HUES64 (cell line): Measurements from ENCODE around the gene PTGER1.

Experiments used
- H3K27ac ChIP-seq: 2 replicates; pipeline ENCODE4 v1.7.0; 2013; ENCODE audit warnings: low read depth, low read length, inconsistent platforms
- H3K27me3 ChIP-seq: 2 replicates; pipeline ENCODE4 v1.6.1; 2013; ENCODE audit warnings: mild to moderate bottlenecking, low read length; ENCODE audit not compliant: insufficient read depth
- H3K36me3 ChIP-seq: 2 replicates; pipeline ENCODE4 v1.6.1; 2013; ENCODE audit warnings: mild to moderate bottlenecking, low read length; ENCODE audit not compliant: insufficient read depth
- H3K4me1 ChIP-seq: 2 replicates; pipeline ENCODE4 v1.6.1; 2013; ENCODE audit warnings: mild to moderate bottlenecking, low read length, moderate library complexity; ENCODE audit not compliant: insufficient read depth
- H3K4me3 ChIP-seq: 2 replicates; pipeline ENCODE4 v1.5.1; 2013; ENCODE audit warnings: mild to moderate bottlenecking, low read length, moderate library complexity
- H3K9ac ChIP-seq: 2 replicates; pipeline ENCODE4 v1.6.1; 2013; ENCODE audit warnings: mild to moderate bottlenecking, low read depth, low read length
- H3K9me3 ChIP-seq: 2 replicates; pipeline ENCODE4 v1.6.1; 2013; ENCODE audit warnings: low read depth, low read length; ENCODE audit not compliant: insufficient read depth
- WGBS: fragments of 150-250, 120-280 bp; methylation state at CpG from one replicate; pipeline ENCODE4 v1.1.7; 2013; ENCODE audit warnings: missing lambda C conversion rate; 5-methylcytosine and 5-hydroxymethylcytosine counted together

Gene PTGER1

DNA sequence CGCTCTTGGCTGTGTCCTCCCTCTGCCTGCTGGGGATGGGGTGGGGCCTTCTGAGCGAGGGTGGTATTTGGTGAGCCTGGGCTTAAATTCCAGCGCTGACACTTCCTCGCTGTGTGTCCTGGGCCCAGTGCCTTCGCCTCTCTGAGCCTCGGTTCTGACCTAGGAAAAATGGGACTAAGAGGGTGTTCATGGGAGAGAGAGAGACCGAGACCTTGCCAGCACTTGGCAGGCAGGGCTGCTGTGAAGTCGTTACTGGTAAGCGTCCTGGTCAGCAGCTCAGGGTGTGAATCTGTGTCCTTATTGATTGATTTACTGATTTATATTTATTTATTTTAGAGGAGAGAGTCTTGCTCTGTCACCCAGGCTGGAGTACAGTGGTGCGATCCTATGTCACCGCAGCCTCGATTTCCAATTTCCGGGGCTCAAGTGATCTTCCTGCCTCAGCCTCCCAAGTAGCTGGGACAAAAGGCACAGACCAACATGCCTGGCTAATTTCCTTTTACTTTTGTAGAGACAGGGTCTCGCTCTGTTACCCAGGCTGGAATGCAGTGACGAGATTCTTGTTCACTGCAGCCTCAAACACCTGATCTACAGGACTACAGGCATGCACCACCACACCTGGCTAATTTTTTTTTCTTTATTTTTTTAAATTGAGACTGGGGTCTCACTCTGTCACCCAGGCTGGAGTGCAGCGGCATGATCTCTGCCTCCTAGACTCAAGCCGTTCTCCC, 39.7 kb downstream of the PTGER1 start:
- H3K27ac ChIP-seq: no peak overlapping the region
- WGBS: 89% methylated on average over 17 of the region's 17 CpGs
- 0 out of 2 replicates have a peak, but pooled peaks cover 6% of the 10 kb centered on the region for H3K27me3 ChIP-seq
- H3K9ac ChIP-seq: no peak overlapping the region
- 0 out of 2 replicates have a peak, but pooled peaks cover 9% of the 10 kb centered on the region for H3K4me1 ChIP-seq
- no peaks in the 10 kb centered on the region for H3K9me3 ChIP-seq
- 0 out of 2 replicates have a peak, but pooled peaks cover 3% of the 10 kb centered on the region for H3K36me3 ChIP-seq
- no peak overlapping the region for H3K4me3 ChIP-seq

DNA sequence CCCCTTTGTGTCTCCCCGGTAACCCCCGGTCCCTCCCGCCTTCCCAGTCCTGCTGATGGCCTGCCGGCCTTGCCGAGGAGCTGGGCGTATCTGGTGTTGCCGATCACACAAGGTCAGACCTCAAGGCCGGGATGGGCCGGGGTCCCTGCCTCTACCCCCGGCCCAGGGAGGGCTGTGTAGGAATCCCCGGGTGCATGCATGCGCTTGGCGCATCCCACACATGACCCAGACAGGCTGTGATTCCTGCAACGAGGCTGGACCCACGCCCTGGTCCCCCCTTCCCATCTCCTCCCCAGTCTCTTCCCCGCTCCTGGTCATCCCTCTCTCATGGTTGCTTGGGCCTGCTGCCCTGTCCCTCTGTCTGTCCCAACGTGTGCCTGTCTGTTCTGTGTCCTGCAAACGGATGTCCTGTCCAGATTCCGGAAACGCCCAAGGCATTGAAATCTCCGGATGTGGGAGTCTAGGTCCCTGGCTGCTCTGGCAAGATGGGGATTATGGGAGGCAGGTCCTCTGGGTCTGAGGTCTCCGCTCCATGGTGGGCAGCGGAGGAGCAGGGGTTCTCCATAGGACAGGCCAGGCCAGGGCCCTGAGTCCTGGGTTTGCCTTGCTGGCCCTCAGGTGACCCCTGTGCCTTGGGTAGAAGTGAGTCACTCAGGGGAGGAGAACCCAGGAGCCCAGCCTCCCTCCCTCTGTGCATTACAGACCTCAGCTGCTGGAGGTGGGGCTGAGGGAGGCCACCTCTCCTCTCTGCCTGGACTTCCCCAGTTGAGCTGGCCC, 40.4 kb downstream of the PTGER1 start:
- Histone ChIP-seq H3K4me1 (0 out of 2 replicates have a peak, but pooled peaks cover 9% of the 10 kb centered on the region), H3K27me3 (0 out of 2 replicates have a peak, but pooled peaks cover 6% of the 10 kb centered on the region), H3K27ac (no peak overlapping the region), H3K36me3 (0 out of 2 replicates have a peak, but pooled peaks cover 3% of the 10 kb centered on the region), H3K9ac (no peak overlapping the region), H3K9me3 (no peaks in the 10 kb centered on the region), H3K4me3 (peak overlapping the region; percentile 73; the same call in 1 of the 2 replicates)
- 88% methylated on average over 23 of the region's 23 CpGs for WGBS

DNA sequence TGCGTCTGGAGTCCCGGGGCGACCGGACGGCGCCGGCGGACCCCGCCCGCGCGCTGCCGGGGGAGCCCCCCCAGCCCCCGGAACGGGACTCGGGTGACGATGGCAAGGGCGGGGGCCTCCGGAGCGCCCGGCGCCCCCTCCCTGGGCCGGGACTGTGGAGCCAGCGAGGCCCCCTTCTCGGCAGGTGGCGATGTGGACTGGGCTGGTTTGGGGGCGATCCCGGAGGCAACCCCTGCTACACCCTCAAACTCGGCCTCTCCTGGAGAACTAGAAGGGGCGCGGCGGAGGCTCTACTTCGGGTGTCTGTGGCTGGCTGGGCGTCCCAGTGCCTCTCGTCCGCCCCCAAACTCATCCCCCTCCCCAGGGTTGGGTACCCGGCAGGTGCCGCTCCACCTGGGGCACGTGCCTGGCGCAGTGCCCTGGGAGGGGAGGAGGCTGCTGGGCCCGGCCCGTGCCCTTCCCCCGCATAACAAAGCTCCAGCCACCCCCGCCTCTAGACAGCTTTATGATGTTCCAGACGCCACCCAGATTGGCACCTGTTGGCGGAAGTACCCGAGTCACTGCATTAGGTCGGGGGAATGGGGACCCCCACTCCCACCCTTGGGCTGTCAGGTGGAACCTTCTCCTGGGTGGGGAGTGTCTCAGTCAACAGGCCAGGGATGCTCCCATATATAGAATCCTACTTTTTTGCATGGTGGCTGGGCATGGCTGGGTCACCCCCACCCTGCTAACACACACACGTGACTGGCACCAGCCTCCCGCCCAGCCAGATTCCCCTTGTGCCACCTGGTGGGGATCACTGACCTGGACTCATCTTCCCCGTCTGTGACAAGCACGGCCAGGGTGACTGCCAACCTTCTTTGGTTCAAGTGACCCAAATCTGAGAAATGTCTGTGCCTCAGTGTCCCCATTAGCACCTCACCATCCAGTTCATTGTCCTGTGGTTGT, 41.3 kb downstream of the PTGER1 start:
- 13% methylated on average over 52 of the region's 52 CpGs for WGBS
- H3K9ac ChIP-seq: peak overlapping the region; percentile 77
- no peak overlapping the region for H3K27ac ChIP-seq
- H3K4me1 ChIP-seq: 0 out of 2 replicates have a peak, but pooled peaks cover 9% of the 10 kb centered on the region
- H3K4me3 ChIP-seq: peak overlapping the region; percentile 73
- 0 out of 2 replicates have a peak, but pooled peaks cover 6% of the 10 kb centered on the region for H3K27me3 ChIP-seq
- H3K9me3 ChIP-seq: no peaks in the 10 kb centered on the region
- 0 out of 2 replicates have a peak, but pooled peaks cover 3% of the 10 kb centered on the region for H3K36me3 ChIP-seq

DNA sequence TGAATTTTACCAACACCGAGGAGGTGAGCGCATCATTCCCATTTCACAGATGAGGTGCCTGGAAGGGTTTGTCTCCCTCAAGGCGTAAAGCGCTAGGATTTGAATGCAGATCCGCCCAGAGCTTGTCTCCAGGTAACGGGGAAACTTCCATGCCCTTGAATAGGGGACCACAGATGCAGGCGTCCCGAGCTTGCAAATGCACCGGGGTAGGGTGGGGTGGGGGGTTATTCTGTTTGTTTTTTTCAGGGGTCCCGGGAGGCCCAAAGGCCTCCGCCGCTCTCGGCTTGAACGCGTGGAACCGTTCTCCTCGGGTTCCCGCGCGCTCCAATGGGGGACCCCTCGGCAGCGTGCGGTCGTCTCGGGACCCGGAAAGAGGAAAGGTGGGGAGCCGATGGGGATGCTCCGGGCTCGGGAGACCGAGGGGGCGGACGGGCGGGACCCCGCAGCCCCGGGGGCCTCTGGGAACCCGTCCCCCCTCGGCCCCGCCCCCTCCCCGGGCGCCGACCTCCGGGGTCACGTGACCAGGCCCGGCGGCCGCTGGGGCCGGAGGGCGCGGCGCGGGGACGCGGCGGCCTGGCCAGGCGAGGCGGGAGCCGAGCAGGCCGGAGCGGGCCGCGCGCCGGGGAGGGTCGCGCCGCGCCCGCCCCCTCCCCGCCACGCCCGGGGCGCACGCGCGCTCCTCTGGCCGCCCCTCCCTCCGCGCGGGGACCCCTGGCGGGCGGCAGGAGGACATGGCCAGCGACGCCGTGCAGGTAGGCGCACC, 42.2 kb downstream of the PTGER1 start, which contains the start of gene PKN1:
PKN1 (plus strand) TSS at position 516 of the 763 bp plus-strand sequence; CDS start at position 732, 216 bp downstream.
- H3K9ac ChIP-seq: peak within 1 kb of the TSS; percentile 77
- H3K27me3 ChIP-seq: 0 out of 2 replicates have a peak, but pooled peaks cover 6% of the 10 kb centered on the region
- 0 out of 2 replicates have a peak, but pooled peaks cover 9% of the 10 kb centered on the region for H3K4me1 ChIP-seq
- no peaks in the 10 kb centered on the region for H3K9me3 ChIP-seq
- peak within 1 kb of the TSS; percentile 73 for H3K4me3 ChIP-seq
- H3K36me3 ChIP-seq: 0 out of 2 replicates have a peak, but pooled peaks cover 3% of the 10 kb centered on the region
- WGBS: 2% methylated on average over 85 of the region's 85 CpGs
- H3K27ac ChIP-seq: no peak within 1 kb of the TSS

DNA sequence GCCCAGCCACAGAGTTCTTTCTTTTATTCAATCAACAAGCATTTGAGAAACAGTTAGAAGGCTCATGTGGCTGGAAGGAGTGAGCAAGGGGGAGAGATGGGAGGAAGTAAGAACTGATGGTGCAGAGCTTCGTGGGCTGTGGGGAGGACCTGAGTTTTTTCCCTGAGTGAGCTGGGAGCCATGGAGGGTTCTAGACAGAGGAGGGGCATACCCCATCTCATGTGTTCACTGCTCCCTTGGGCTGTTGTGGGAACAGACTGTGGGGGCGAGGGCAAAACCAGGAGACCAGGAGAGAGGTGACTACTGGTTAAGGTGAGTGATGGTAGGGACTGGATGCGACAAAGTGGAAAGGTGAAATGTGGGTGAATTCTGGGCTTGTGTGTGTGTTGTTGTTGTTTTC, 44.4 kb downstream of the PTGER1 start:
- H3K27ac ChIP-seq: no peak overlapping the region
- WGBS: 82% methylated on average over 3 of the region's 3 CpGs
- no peaks in the 10 kb centered on the region for H3K36me3 ChIP-seq
- H3K4me1 ChIP-seq: 0 out of 2 replicates have a peak, but pooled peaks cover 9% of the 10 kb centered on the region
- no peak overlapping the region for H3K9ac ChIP-seq
- 0 out of 2 replicates have a peak, but pooled peaks cover 6% of the 10 kb centered on the region for H3K27me3 ChIP-seq
- H3K4me3 ChIP-seq: no peak overlapping the region
- no peaks in the 10 kb centered on the region for H3K9me3 ChIP-seq

DNA sequence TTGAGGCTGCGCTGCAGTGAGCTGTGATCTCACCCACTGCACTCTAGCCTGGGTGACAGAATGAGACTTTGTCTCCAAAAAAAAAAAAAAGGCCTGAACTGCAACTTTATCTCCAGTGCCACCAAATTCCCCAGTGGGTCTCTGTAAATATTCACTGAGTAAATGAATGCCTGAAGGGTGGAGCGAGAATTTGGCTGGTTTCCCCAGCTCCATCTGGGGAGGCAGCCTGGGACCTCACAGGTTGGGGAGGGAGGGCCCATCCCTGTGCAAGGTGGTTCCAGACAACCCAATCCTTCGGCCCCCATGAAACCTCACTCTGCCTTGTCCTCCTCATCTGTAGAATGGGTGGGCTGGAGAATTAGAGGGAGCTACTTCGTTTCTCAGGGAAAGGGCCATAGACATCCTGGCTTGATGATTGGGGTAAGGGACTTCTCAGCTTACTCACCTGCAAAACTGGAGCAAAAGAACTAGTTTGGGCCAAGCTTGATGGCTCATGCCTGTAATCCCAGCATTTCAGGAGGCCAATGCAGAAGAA, 46.2 kb downstream of the PTGER1 start:
- WGBS: 94% methylated on average over 4 of the region's 4 CpGs
- H3K27me3 ChIP-seq: 0 out of 2 replicates have a peak, but pooled peaks cover 6% of the 10 kb centered on the region
- no peak overlapping the region for H3K27ac ChIP-seq
- H3K36me3 ChIP-seq: no peaks in the 10 kb centered on the region
- 0 out of 2 replicates have a peak, but pooled peaks cover under 1% of the 10 kb centered on the region for H3K4me1 ChIP-seq
- H3K9ac ChIP-seq: no peak overlapping the region
- H3K9me3 ChIP-seq: no peaks in the 10 kb centered on the region
- H3K4me3 ChIP-seq: no peak overlapping the region

DNA sequence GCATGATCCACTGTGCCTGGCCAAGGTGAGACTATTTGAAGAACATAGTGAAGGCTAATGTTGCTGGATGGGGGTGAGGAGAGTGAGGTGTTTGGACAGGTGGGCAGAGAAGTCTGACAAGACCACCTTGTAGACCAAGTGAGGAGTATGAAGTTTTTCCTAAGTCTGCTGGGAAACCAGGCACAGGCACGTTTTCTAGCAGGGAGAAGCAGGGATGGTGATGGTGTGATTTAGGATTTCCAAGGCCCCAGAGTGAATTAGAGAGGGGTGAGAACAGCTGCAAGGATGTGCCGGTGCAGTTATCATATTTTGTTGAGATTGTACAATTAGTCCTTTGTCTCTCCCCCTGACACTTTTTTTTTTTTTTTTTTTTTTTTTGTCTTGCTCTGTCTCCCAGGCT, 47.7 kb downstream of the PTGER1 start:
- 0 out of 2 replicates have a peak, but pooled peaks cover 6% of the 10 kb centered on the region for H3K27me3 ChIP-seq
- no peaks in the 10 kb centered on the region for H3K4me1 ChIP-seq
- H3K9me3 ChIP-seq: no peaks in the 10 kb centered on the region
- H3K4me3 ChIP-seq: no peak overlapping the region
- H3K9ac ChIP-seq: no peak overlapping the region
- H3K27ac ChIP-seq: no peak overlapping the region
- no peaks in the 10 kb centered on the region for H3K36me3 ChIP-seq
- 76% methylated on average over 2 of the region's 2 CpGs for WGBS

DNA sequence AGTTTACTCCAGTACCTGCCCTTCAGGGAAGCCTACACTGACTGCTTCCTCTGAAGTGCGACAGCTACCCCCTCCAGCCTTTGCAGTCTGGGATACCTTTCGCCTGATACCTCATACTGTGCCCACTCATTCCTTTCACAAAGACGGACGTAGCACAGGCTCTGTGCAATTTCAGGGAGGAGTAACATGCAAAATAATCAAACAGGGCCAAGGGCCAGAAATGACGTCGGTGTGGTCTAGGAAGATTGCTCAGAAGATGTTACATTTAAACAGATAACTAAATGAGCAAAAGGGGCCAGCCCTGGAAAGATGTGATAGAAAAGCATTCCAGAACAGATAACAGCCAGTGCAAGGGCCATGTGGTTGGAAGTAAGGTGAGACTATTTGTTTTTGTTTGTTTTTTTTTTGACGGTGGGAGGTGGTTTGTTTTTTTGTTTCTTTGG, 49.4 kb downstream of the PTGER1 start:
- Histone ChIP-seq H3K27me3 (no peaks in the 10 kb centered on the region), H3K27ac (no peak overlapping the region)

More for the DNA sequence above, 49.4 kb downstream of the PTGER1 start:
- H3K9me3 ChIP-seq: no peaks in the 10 kb centered on the region
- no peaks in the 10 kb centered on the region for H3K36me3 ChIP-seq
- whole genome bisulfite sequencing: 74% methylated on average over 7 of the region's 7 CpGs
- H3K4me3 ChIP-seq: no peak overlapping the region
- H3K4me1 ChIP-seq: no peaks in the 10 kb centered on the region
- H3K9ac ChIP-seq: no peak overlapping the region
